Peyer's patch (tissue), 4 donors: Measurements from ENCODE around the gene ERVK3-1.

Source experiments
- POLR2A ChIP-seq, 2 donors: fragments of 450-650 bp; IDR thresholded peaks; one replicate each; pipeline ENCODE4 v1.5.1; 2017; ENCODE audit warnings: antibody characterized with exemption in 2 of 2, mild to moderate bottlenecking in 2 of 2, moderate library complexity in 2 of 2
- TF ChIP-seq, protein P1 (sequence below), 6 experiments: fragments of 450-650 bp in 4 of 6; fragments of 200-600 bp in 2 of 6; sonication (generic) in 1 of 6; IDR thresholded peaks; one replicate each; pipeline ENCODE4 v1.5.1; 2017 to 2019; ENCODE audit warnings: antibody characterized with exemption in 6 of 6, mild to moderate bottlenecking in 3 of 6, moderate library complexity in 1 of 6

DNA sequence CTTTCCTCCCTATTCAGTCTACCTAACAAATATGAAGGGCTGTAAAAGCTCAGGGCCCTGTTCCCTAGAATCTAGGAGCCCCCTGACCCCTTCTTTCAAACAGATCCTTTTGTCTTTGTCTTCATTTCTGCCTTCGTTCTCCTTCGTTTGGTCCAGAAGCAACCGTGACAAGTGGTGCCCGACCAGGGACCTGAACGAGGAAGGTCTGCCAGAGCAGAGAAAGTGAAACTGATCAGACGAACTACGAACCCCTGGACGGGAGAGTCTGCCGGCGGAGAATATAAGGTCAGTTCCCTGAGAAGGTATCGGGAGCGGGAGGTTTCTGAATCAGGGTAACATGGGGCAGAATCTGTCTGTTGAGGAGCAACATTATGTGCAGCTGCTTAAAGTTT is 751 bp downstream of the ERVK3-1 start:
- TF ChIP-seq, protein P1, sequence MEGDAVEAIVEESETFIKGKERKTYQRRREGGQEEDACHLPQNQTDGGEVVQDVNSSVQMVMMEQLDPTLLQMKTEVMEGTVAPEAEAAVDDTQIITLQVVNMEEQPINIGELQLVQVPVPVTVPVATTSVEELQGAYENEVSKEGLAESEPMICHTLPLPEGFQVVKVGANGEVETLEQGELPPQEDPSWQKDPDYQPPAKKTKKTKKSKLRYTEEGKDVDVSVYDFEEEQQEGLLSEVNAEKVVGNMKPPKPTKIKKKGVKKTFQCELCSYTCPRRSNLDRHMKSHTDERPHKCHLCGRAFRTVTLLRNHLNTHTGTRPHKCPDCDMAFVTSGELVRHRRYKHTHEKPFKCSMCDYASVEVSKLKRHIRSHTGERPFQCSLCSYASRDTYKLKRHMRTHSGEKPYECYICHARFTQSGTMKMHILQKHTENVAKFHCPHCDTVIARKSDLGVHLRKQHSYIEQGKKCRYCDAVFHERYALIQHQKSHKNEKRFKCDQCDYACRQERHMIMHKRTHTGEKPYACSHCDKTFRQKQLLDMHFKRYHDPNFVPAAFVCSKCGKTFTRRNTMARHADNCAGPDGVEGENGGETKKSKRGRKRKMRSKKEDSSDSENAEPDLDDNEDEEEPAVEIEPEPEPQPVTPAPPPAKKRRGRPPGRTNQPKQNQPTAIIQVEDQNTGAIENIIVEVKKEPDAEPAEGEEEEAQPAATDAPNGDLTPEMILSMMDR (IDR thresholded peaks at IDR 0.05) = no peak
- TF ChIP-seq POLR2A (IDR thresholded peaks at IDR 0.05) = no peak
